ENCODE measurements around the gene GRAMD2A.

GRCh38 chr15:72202302-72202701, 4.7 kb upstream of the GRAMD2A start:
- TF ChIP-seq CTCF (IDR thresholded peaks at IDR 0.05) (no peak), POLR2A (IDR thresholded peaks at IDR 0.05) (no peak)
